ENCODE data around the gene ROBO1.

The ROBO1 gene

GRCh38 chr3:78659386-78659987 is 1108.3 kb downstream of the ROBO1 start:
- DNase-seq = no peak

DNA sequence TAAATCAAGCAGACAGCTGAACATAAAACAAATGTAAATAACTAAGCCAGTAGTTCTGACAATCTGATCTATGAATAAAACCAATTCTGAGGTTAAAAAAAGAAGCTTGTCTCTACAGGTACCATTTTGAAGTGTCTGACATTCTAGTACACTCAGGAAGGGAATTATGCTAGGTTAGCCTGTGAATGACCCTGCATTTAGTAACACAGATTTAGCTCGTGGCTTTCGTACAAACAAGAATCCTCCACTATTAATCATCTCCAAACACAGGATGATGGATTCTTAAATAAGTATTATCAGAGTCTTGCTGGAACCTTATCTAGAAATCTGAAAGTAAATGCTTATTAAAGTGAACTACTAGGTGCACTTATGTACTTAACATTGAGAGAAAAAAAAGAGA is 1120.1 kb downstream of the ROBO1 start:
- no peak for DNase-seq

GRCh38 chr3:78645628-78646310 is 1122.0 kb downstream of the ROBO1 start:
- DNase-seq = no peak

DNA sequence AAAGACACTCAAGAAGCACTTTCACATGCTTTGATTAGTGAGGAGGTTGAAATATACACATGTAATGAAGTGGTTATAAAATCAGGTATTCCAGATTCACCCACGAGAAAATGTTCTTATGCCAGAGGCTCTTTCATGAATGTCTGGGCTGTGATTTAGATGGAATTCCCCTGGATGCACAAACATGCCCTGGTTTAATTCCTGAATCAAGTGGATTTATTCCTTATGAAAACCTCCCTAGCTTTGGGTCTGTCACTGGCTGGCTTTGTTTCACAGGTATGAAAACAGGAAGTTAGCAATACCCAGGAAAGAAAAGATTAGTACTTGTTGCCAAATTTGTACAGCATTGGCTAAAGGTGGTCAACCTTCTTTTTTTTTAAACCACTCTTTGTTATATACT is 1123.0 kb downstream of the ROBO1 start:
- no peak for DNase-seq

- DNase-seq = no peak
Measured at GRCh38 chr3:78642226-78643035, 1125.4 kb downstream of the ROBO1 start.

- DNase-seq = no peak
Measured at GRCh38 chr3:78641703-78642102, 1126.1 kb downstream of the ROBO1 start.

DNA sequence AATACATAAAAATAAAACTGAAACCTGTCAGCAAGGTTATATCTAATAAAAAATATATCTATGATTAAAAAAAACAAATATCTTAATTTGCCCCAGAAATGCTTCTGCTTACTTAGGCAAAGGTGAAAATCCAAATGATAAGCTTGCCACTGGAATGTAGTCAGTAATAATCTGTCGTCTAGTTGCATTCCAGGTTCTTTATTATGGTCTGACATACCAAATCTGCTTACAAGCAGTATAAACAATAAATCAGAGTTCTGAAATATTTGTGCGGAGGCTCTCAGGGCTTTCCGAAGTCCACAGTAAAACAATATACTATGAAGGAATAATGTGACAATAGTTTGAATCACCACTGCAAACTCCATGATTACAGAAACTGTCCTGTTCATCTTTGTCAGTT is 1133.5 kb downstream of the ROBO1 start:
- no peak for DNase-seq

DNA sequence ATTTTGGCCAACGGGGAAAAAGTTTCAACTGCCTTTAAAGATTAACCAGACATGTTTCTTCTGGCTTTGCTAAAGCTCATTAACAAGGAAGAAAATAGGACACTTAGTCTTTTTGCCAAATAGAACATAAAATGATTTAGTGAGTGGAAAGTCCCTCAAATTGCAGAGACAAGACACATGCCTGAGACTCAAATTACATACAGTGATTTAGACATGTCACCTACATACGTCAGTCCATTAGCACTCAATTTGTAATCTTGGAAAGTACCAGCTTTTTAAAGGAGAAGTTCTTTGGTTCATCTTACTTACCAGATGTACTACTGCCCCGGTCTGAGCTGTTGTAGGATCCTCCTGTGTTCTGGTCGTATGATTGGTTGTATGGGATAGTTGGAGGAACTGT is 1134.2 kb downstream of the ROBO1 start:
- DNase-seq = no peak

- DNase-seq = no peak
Measured at GRCh38 chr3:78632925-78633553, 1134.8 kb downstream of the ROBO1 start.

GRCh38 chr3:78629544-78629943 is 1138.3 kb downstream of the ROBO1 start:
- no peak for DNase-seq

DNA sequence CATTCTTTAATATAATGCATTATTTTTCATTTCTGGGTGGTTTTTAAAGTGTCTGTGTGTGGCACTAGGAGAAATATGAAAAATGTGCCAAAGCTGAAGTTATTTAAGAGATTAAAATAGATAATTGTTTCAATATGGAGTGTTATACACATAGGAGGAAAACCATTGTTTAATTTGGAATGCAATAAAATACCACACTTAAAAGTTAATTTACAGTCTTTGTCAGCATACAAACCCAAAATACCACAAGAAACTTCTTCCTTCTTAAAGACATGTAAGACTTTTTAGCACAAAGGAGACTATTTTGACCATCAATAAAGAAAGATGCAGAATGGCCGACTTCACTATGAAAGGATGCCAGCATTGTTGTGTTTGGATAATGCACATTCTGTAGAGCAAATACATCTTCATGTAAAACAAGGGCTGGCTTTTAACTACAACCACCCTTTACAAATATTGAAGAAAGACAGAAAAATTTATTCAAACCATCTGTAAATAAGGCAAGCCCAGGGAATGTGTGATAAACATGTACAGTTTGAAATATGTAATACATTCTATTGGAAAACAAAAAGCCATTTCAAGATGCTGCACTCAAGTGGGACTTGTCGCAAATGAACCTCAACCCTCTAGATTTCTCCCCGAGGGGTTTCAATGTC is 1146.6 kb downstream of the ROBO1 start:
- DNase-seq = no peak

GRCh38 chr3:78614486-78614885 is 1153.3 kb downstream of the ROBO1 start:
- no peak for DNase-seq

DNA sequence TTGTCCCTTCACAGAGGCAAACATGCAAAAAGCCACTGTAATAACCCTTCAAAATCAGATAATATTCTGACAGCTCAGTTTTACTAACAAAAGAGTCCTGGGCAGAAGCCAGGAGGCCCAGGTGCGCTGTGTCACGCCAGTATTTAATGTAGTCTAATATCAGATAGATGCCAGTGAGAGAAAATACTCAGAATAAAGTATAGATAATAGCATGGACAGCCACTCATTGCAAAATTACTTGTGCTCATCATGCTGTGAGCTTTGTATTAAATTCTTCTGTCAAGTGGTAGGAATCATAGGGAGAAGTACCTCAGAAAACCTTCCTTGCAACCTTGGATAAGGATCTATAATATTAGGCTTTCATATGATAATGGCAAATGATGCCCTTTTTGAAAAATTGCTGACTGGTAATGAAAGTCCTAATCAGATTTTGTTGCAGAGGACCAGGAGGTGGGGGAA is 1154.3 kb downstream of the ROBO1 start:
- no peak for DNase-seq

- DNase-seq = no peak
Measured at GRCh38 chr3:78611278-78611677, 1156.5 kb downstream of the ROBO1 start.

- no peak for DNase-seq
Measured at GRCh38 chr3:78610462-78611125, 1157.2 kb downstream of the ROBO1 start.

GRCh38 chr3:78606756-78607155 is 1161.0 kb downstream of the ROBO1 start:
- DNase-seq = no peak

- no peak for DNase-seq
Measured at GRCh38 chr3:78605178-78605577, 1162.6 kb downstream of the ROBO1 start.

DNA sequence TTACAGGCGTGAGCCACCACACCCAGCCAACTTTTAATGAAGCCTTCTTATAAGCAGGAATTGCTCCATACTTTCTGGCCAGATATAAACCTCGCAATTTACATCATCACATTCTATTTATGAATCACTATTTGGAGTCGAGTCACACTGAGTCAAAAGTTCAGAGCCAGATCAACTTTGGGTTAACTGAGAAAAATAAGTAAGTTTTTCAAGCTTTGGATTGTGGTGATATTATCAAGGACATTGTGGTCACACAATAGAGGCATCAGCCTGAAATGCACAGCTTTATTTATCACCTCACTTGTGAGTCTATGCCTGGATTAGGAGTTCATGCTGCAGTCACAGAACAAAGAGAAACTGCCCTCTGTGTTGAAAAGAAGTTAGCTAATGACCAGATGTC is 1163.5 kb downstream of the ROBO1 start:
- DNase-seq = no peak

GRCh38 chr3:78601249-78601648 is 1166.5 kb downstream of the ROBO1 start:
- DNase-seq = no peak

DNA sequence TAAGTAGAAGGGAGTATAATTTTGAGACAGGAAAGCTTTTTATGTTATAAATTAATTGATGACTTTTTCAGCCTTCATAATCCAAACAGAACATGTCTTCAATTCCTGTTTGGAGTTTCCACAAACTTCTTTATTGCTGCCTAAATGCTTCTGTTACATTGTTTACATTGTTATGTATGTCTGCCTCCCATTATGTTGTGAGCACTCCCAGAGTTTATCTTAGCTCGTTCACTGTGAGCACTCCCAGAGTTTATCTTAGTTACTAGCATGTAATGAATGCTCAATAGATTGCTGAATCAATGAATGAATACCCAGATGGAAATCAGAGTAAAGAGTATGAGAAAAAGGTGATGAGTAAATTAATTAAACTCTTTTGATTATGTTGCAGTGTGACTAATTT is 1178.0 kb downstream of the ROBO1 start:
- no peak for DNase-seq

DNA sequence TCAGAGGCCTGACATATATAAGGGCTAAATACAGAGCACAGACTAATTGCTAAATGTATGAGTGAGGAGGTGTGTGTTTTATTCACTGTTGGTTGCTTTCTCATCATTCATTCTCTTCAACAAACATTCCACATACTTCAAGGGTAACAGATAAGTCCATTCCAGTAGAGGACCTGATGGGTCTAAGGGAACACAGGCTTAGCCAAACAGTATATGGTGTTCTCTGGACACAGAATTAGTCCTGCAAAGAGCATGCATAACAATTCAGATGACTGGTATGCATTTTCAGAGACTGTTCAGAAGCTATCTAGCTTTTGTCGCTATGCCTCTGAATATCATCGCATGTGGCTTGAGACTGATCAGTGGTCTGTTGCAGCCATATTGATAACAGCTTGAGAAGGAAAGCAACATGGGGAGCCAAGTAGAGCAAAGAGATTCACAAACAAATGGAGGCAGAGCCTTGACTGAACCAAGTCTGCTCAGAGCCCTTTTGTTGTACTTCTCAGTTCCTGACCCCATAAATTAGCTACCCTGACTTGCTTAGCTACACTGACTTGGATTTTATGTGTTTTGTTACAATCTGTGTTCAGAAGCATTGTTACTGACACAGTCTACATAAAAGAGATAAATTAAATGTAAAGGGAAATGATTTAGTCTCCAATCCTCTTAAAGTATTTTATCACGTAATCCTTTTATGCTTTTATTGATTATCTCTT is 1178.7 kb downstream of the ROBO1 start:
- DNase-seq = no peak

DNA sequence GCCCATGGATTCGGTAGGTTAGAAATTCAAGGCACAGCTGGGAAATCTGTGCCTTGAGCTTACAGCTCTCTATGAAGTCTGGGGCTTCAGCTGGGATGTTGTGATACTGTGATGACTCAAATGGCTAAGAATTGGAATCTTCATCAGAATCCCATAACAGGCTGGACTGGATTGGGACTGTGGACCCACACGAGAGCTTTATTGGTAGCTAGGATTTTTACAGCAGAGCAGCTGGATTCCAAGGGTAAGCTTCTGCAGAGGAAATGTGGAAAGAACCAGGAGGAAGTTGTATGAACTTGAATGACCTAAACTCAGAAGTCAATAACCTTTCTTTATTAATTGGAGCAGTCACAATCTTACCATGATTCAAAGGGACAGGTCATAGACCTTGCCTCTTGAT is 1187.1 kb downstream of the ROBO1 start:
- no peak for DNase-seq
